Activated CD8-positive, alpha-beta memory T cell treated with anti-CD3 and anti-CD28 coated beads for 36 hours (primary cell): Measurements from ENCODE around the gene RPL13A. TPM values are rescaled to one million over a fixed set of nuclear protein-coding genes. Genes with fewer than 3 reads are reported as not detected.

Experiments
- CTCF ChIA-PET: fragments of 350-600 bp; sonication (Branson Sonifier 250); formaldehyde crosslinking; loops from one replicate; lab custom pipeline; 2021; ENCODE audit warnings: antibody characterized with exemption; lab: Charles Lee
- POLR2A ChIA-PET: fragments of 350-600 bp; sonication (Branson Sonifier 250); formaldehyde crosslinking; loops from one replicate; lab custom pipeline; 2021; ENCODE audit warnings: antibody characterized with exemption; lab: Charles Lee
- total RNA-seq, 2 experiments: library from RNA; stranded (reverse); gene quantifications; one replicate each; pipeline ENCODE4 v1.2.3, GENCODE V29; 2021

The RPL13A gene
- total RNA-seq, 2 experiments from 2014 or later = 3,587 to 3,700 TPM

DNA sequence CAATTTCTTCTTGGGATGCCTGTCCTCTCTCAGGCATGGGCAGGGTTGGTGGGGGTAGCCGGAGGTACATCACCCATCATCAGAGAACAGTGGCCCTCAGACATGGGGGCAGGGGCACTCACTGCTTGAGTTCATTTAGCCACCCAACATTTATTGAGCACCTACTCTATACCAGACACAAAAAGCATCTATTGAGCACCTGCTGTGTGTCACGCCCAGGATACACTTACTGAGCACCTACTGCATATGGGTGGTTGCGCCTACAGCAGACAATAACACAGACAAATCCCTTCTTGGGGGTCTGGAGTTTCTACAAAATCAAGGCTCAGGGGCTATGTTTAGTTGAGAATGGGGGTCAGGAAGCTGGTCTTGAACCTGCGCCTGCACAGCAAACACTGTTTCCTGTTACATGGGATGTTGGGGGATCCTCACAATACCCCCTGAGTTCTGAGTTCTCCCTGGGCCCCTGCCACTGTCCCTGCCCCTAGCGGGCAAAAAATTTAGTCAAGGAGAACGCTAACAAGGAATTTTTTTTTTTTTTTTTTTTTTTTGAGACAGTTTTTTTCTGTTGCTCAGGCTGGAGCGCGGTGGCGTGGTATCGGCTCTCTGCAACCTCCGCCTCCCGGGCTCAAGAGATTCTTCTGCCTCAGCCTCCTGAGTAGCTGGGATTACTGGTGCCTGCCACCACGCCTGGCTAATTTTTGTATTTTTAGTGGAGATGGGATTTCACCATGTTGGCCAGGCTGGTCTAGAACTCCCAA lies 52.0 kb downstream of the RPL13A start:
- POLR2A ChIA-PET = interaction anchor here (0.7 kb wide), 1 partner anchor 176 kb away, joined by 11 read pairs; the partner anchor contains the start of gene DKKL1

More for the DNA sequence above, 52.0 kb downstream of the RPL13A start:
- CTCF ChIA-PET = interaction anchor here (0.6 to 0.7 kb wide), 2 partner anchors 13 to 28 kb away, joined by 3 to 4 read pairs; no protein-coding TSS in a partner anchor

Other genes with a start within 250 kb of the RPL13A start
- under 1 TPM; 0.57 to 0.95 TPM for gene SLC6A16, start 162.4 kb upstream of the RPL13A start, total RNA-seq
- 100 to 1,000 TPM; 101 to 102 TPM for gene CD37, start 152.2 kb upstream of the RPL13A start, total RNA-seq
- not detected for gene TEAD2, start 125.2 kb upstream of the RPL13A start, total RNA-seq
- gene DKKL1, start 123.7 kb upstream of the RPL13A start, total RNA-seq = not detected
- under 1 TPM; 0.15 to 0.19 TPM for gene KASH5, start 99.4 kb upstream of the RPL13A start, total RNA-seq
- not detected for gene PTH2, start 64.2 kb upstream of the RPL13A start, total RNA-seq
- gene GFY, start 62.2 kb upstream of the RPL13A start, total RNA-seq = not detected
- not detected for gene SLC17A7, start 46.1 kb upstream of the RPL13A start, total RNA-seq
- gene PIH1D1, start 35.8 kb upstream of the RPL13A start, total RNA-seq = 100 to 1,000 TPM; 152 to 154 TPM
- gene ALDH16A1, start 34.4 kb upstream of the RPL13A start, total RNA-seq = 10 to 100 TPM; 38.4 to 38.5 TPM
- 10 to 100 TPM; 52.2 to 55.1 TPM for gene FLT3LG, start 13.4 kb upstream of the RPL13A start, total RNA-seq
- 1,000 to 10,000 TPM; 2,789 to 2,826 TPM for gene RPS11, start 8.8 kb downstream of the RPL13A start, total RNA-seq
- 10 to 100 TPM; 10.3 to 12.4 TPM for gene FCGRT, start 25.1 kb downstream of the RPL13A start, total RNA-seq
- 1 to 10 TPM; 2.6 to 2.8 TPM for gene RCN3, start 40.4 kb downstream of the RPL13A start, total RNA-seq
- gene NOSIP, start 92.9 kb downstream of the RPL13A start, total RNA-seq = 10 to 100 TPM; 59.7 to 60.2 TPM
- 1 to 10 TPM; 1.1 to 1.4 TPM for gene PRRG2, start 93.7 kb downstream of the RPL13A start, total RNA-seq
- 10 to 100 TPM; 22.0 to 22.3 TPM for gene PRR12, start 103.6 kb downstream of the RPL13A start, total RNA-seq
- gene RRAS, start 152.5 kb downstream of the RPL13A start, total RNA-seq = 1 to 10 TPM; 5.0 to 5.4 TPM
- 10 to 100 TPM; 71.7 to 76.5 TPM for gene SCAF1, start 154.6 kb downstream of the RPL13A start, total RNA-seq
- gene IRF3, start 178.2 kb downstream of the RPL13A start, total RNA-seq = 100 to 1,000 TPM; 120 to 122 TPM
- gene BCL2L12, start 178.3 kb downstream of the RPL13A start, total RNA-seq = 10 to 100 TPM; 72.3 to 73.6 TPM
- gene PRMT1, start 189.7 kb downstream of the RPL13A start, total RNA-seq = 100 to 1,000 TPM; 538 to 559 TPM
- 1 to 10 TPM; 7.3 TPM for gene ADM5, start 202.0 kb downstream of the RPL13A start, total RNA-seq
- under 1 TPM; 0.32 to 0.61 TPM for gene CPT1C, start 203.5 kb downstream of the RPL13A start, total RNA-seq